Spinal cord (tissue), 10 donors: ENCODE data around the gene MCRIP2. TPM values are rescaled to one million over a fixed set of nuclear protein-coding genes. Genes with fewer than 3 reads are reported as not detected.

Experiments used
- DNase-seq, 6 donors: peaks; one replicate each; pipeline versions ENCODE4 v3.0.0 to v3.0.0-alpha.2; 2013 to 2015; ENCODE audit warnings: low spot score in 6 of 6, low read depth in 4 of 6
- H3K27ac ChIP-seq: one replicate; pipeline ENCODE4 v1.5.1; 2013; ENCODE audit warnings: low read depth, low read length, control low read depth
- H3K27me3 ChIP-seq: one replicate; pipeline ENCODE4 v1.6.1; 2013; ENCODE audit warnings: low read length; ENCODE audit not compliant: control insufficient read depth, insufficient read depth
- H3K36me3 ChIP-seq: one replicate; pipeline ENCODE4 v1.6.1; 2013; ENCODE audit warnings: low read length; ENCODE audit not compliant: control insufficient read depth, insufficient read depth
- H3K4me1 ChIP-seq: one replicate; pipeline ENCODE4 v1.6.1; 2013; ENCODE audit warnings: low read length; ENCODE audit not compliant: control insufficient read depth, insufficient read depth
- H3K4me3 ChIP-seq: one replicate; pipeline ENCODE4 v1.5.1; 2013; ENCODE audit warnings: low read depth, low read length, control low read depth
- H3K9me3 ChIP-seq: one replicate; pipeline ENCODE4 v1.6.1; 2013; ENCODE audit warnings: low read length; ENCODE audit not compliant: control insufficient read depth, insufficient read depth
- WGBS: methylation state at CpG from one replicate; pipeline ENCODE4 v1.1.5; 2013; ENCODE audit warnings: missing lambda C conversion rate; ENCODE audit not compliant: insufficient coverage; 5-methylcytosine and 5-hydroxymethylcytosine counted together
- polyA plus RNA-seq, 2 donors: library from polyadenylated mRNA; unstranded; fragments of 120-200 nt; gene quantifications; one replicate each; pipeline ENCODE4 v1.2.1, GENCODE V29; 2013; ENCODE audit not compliant: insufficient read length in 2 of 2
- total RNA-seq, 2 donors: library from RNA; depleted of rRNA in 1 of 2; stranded (reverse); fragments of 120-200 nt in 1 of 2; fragments of >200 nt in 1 of 2; gene quantifications; one replicate each; pipeline versions ENCODE4 v1.2.3 to v1.2.4, GENCODE V29; 2013 to 2014
- donor health status: healthy.

Gene MCRIP2
- total and polyA plus RNA-seq, 4 donors: 9.1 to 38.7 (median 31.4) TPM

DNA sequence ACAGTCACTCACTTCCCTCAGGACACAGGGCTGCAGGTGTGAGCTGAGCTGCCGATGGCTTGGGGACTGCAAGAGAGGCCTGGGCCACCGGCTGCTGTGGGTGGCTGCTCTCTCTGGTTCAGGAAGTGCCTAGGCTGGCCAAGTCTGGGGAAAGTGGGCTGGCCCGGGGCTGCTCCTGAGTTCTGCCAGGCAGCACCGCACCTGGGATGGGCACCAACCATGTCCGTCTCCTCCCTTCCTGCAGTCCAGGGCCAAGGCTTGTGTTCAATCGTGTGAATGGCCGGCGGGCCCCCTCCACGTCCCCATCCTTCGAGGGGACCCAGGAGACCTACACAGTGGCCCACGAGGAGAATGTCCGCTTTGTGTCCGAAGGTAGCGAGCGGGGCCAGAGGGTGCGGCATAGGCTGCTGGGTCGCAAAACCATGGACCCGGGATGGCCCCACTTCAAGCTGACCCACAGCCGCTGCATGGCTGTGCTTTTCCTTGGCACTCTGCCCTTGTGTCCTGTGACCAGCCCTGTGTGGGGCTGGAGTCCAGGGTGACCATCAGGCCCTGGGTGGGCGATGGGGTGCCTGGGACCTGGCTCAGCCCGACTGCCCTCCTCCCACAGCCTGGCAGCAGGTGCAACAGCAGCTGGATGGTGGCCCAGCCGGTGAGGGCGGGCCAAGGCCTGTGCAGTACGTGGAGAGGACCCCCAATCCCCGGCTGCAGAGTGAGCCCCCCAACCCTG lies 5.7 kb downstream of the MCRIP2 start:
- WGBS: 90% methylated on average over 23 of the region's 25 CpGs
- no peak overlapping the region for H3K27ac ChIP-seq
- H3K4me3 ChIP-seq: no peak overlapping the region

GRCh38 chr16:648071-648780 lies 6.6 kb downstream of the MCRIP2 start:
- Histone ChIP-seq H3K27me3 (no peaks in the 10 kb centered on the region), H3K4me1 (peaks cover 42% of the 10 kb centered on the region), H3K27ac (peak overlapping the region; percentile 75), H3K4me3 (peak overlapping the region; percentile 66), H3K36me3 (peaks cover 77% of the 10 kb centered on the region), H3K9me3 (no peaks in the 10 kb centered on the region)
- WGBS: 39% methylated on average over 22 of the region's 24 CpGs
- peak in 1 of 6 donors; percentile 11 for DNase-seq

More for the DNA sequence above, 5.7 kb downstream of the MCRIP2 start:
- H3K36me3 ChIP-seq: peaks cover 68% of the 10 kb centered on the region
- H3K9me3 ChIP-seq: no peaks in the 10 kb centered on the region
- peaks cover 51% of the 10 kb centered on the region for H3K4me1 ChIP-seq
- DNase-seq: no peak
- no peaks in the 10 kb centered on the region for H3K27me3 ChIP-seq

DNA sequence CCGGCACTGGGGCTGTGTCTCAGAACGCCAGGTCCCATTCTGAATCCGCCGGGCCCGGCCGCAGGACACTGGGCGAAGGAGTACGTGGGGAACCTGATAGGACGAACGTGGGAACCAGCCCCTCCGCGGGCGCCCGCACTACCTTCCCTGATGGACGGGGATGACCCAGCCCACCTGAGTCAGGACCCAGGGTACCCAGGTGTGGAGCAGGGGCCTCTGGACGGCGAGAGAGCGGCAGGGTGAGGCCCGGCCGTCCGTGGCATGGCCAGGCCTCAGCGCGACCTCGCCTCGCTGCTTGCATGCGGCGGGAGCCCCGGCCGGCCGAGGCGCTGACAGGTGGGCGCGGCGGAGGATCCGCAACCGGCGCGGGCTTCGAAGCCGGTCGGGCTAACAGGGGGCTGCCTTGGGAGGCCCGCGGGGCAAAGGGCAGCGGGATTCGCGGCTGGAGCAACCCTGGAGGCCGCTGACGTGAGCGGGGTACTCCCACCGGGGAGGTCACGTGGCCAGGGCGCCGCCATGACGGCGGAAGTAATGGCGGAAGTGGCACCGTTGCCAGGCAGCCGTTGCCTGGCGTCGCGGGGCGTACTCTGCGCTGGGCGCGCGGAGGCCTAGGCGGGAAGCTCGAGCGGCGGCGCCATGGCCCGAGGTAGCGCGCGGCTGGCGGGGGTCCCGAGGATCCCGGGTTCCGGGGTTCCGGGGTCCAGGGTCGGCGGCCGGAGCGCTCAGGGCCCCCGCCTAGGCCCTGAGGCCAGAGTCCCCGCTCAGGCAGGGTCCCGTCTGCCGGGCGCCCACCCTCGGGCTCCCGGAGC lies 7.4 kb downstream of the MCRIP2 start, which contains the start of gene WDR90:
TSS of gene WDR90 (plus strand) at position 585 of the 809 bp plus-strand sequence. CDS start at position 637, 52 bp downstream.
- no peaks in the 10 kb centered on the region for H3K9me3 ChIP-seq
- under 1% methylated on average over 90 of the region's 91 CpGs for WGBS
- peaks cover 81% of the 10 kb centered on the region for H3K36me3 ChIP-seq
- DNase-seq: peak; percentile 63 to 97 (median 85)
- H3K4me1 ChIP-seq: peaks cover 37% of the 10 kb centered on the region
- peak within 1 kb of the TSS; percentile 75 for H3K27ac ChIP-seq
- peak within 1 kb of the TSS; percentile 66 for H3K4me3 ChIP-seq
- no peaks in the 10 kb centered on the region for H3K27me3 ChIP-seq

GRCh38 chr16:649631-650030 lies 8.0 kb downstream of the MCRIP2 start:
- Histone ChIP-seq H3K36me3 (peaks cover 82% of the 10 kb centered on the region), H3K27ac (no peak overlapping the region)
- 2% methylated on average over 44 of the region's 44 CpGs for WGBS

DNA sequence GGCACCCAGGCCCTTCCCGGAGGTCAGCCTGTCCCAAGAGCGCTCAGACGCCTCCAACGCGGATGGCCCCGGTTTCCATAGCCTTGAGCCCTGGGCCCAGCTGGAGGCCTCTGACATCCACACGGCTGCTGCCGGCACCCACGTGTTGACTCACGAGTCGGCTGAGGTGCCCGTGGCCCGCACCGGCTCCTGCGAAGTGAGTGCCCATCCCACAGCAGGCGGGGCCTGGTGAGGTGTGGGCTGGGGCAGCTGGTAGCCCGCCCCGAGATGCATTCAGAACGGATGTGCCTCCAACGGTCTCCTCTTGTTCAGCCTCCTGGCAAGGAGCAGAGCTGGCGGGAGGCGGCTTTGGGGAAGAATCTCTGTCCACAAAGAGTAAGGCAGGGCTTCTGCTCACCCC lies 10.2 kb downstream of the MCRIP2 start:
- no peaks in the 10 kb centered on the region for H3K9me3 ChIP-seq
- H3K27ac ChIP-seq: no peak overlapping the region
- H3K27me3 ChIP-seq: no peaks in the 10 kb centered on the region
- DNase-seq: no peak
- peaks cover 85% of the 10 kb centered on the region for H3K36me3 ChIP-seq
- H3K4me3 ChIP-seq: no peak overlapping the region
- WGBS: 93% methylated on average over 22 of the region's 22 CpGs
- peaks cover 30% of the 10 kb centered on the region for H3K4me1 ChIP-seq

More at GRCh38 chr16:649631-650030, 8.0 kb downstream of the MCRIP2 start:
- no peak for DNase-seq
- Histone ChIP-seq H3K4me1 (peaks cover 37% of the 10 kb centered on the region), H3K27me3 (no peaks in the 10 kb centered on the region), H3K9me3 (no peaks in the 10 kb centered on the region), H3K4me3 (peak overlapping the region; percentile 66)

GRCh38 chr16:652454-653305 lies 11.1 kb downstream of the MCRIP2 start:
- H3K27ac ChIP-seq: no peak overlapping the region
- H3K4me1 ChIP-seq: peaks cover 23% of the 10 kb centered on the region
- WGBS: 86% methylated on average over 28 of the region's 28 CpGs
- H3K9me3 ChIP-seq: no peaks in the 10 kb centered on the region
- H3K27me3 ChIP-seq: no peaks in the 10 kb centered on the region
- H3K36me3 ChIP-seq: peaks cover 85% of the 10 kb centered on the region
- no peak overlapping the region for H3K4me3 ChIP-seq
- DNase-seq: no peak

- Histone ChIP-seq H3K4me1 (peaks cover 11% of the 10 kb centered on the region), H3K27me3 (no peaks in the 10 kb centered on the region), H3K4me3 (no peak overlapping the region), H3K9me3 (no peaks in the 10 kb centered on the region), H3K36me3 (peaks cover 90% of the 10 kb centered on the region), H3K27ac (no peak overlapping the region)
- DNase-seq: no peak
- 93% methylated on average over 11 of the region's 12 CpGs for WGBS
These were observed 12.4 kb downstream of the MCRIP2 start for GRCh38 chr16:654034-654433.

DNA sequence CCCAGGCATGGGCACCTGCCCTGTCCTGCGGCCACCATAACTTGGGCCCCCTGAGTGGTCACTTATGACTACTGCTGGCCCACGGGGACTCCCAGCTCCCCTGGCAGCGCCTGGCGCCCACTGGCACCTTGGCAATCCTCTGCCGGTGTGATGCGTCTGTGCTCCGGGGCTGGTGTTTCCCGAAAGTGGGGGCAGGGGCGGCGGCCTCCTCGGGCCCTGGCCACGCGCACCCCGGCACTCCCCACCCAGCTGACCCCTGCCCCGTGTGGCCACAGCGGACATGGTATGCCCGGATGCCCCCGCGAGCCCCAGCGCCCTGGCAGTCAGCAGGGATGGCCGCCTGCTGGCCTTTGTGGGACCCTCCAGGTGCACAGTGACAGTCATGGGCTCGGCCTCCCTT lies 15.9 kb downstream of the MCRIP2 start:
- H3K36me3 ChIP-seq: peaks cover 96% of the 10 kb centered on the region
- no peak overlapping the region for H3K27ac ChIP-seq
- 95% methylated on average over 22 of the region's 22 CpGs for WGBS

More for the DNA sequence above, 15.9 kb downstream of the MCRIP2 start:
- no peak for DNase-seq
- Histone ChIP-seq H3K27me3 (no peaks in the 10 kb centered on the region), H3K4me3 (no peak overlapping the region), H3K4me1 (peaks cover 15% of the 10 kb centered on the region), H3K9me3 (no peaks in the 10 kb centered on the region)
